Stimulated activated CD4-positive, alpha-beta T cell treated with anti-CD3 and anti-CD28 coated beads, Interleukin-1b, Interleukin-23, amount 100 ng/mL, for 4 hours (primary cell): Measurements from ENCODE around the gene ST6GAL1.

Experiments
- DNase-seq, 2 donors: peaks; one replicate each; pipeline ENCODE4 v3.0.0-alpha.2; 2020; ENCODE audit warnings: low read depth in 2 of 2

The ST6GAL1 gene

DNA sequence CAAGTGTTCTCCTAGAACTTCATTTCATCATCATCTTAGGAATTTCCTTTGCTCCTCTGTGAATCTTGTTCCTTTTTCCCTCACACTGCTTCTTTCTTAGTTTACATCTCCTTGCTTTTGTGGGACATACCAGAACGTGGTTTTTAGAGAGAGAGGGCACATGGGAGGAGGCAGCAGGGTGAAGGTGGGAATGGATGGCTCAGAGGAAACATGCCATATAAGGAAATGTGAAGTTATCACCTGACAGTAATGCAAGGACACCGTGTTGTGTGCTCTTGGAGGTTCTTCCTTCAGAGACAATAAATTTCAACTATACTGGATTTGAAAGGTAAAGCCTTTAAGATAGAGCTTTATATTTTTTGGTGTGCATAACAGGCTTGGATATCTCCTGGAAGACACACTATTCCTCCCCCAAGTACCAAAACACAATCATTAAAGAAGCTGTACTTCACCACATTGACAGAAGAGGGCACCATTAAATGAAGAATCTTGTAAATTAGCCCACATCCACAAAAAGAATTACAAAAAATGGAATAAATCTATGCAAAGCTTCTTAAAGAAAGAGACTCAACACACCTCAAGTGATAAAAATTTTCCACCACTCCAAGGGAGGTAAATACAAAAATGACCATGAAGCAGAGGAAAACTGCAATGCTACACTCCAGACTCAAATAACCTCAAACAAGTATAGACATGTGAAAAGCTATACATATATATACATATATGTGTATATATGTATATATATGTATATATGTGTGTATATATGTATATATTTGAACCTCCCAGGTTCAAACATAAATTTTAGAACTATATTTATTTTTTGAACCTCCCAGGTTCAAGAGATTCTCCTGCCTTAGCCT, 182.8 kb downstream of the ST6GAL1 start:
- no peak for DNase-seq

- no peak for DNase-seq
Observed at GRCh38 chr3:187114511-187114910, 184.2 kb downstream of the ST6GAL1 start.

DNA sequence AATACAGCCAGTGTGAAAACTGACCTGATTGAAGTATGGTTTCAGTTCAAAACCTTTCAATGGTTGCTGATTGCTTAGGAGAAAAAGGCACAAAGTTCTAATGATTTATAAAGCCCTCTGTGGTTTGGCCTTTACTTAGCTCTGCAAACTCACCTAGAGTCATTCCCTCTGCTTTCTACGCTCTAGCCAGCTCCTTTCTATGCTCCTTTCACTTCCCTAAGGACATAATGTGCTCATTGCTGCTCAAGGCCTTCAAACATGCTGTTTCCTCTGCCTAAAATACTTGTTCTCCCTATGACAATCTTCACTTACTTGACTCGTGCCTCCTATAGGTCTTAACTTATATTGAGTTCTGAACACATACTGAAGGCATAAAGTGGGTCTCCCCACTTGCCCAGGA, 190.0 kb downstream of the ST6GAL1 start:
- no peak for DNase-seq

DNA sequence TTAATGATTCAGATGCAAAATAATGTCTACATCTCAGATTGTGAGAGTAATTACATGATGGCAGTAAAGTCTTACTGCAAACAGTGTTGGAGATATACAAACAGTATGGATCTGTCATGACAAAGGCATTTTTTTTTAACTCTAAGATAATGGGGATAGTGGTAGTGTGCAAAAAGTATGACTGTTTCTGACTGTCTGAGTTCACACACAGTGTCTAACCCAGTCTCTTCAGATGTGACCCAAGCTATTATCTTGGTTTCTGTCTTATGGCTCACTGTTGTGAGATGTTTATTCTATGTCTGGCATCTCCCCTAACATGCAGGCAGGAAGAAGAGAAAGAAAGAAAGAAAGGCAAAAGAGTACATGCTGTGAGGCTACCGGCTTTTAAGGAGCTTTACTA, 191.9 kb downstream of the ST6GAL1 start:
- no peak for DNase-seq

GRCh38 chr3:187125319-187126031, 195.1 kb downstream of the ST6GAL1 start:
- DNase-seq = no peak
